ENCODE data around the gene PAPPA2. TPM values are rescaled to one million over a fixed set of nuclear protein-coding genes. Genes with fewer than 3 reads are reported as not detected.

PAPPA2 gene
- total RNA-seq, 4 donors from 2014 or later: under 0.01 to 3.1 (median 0.45) TPM

DNA sequence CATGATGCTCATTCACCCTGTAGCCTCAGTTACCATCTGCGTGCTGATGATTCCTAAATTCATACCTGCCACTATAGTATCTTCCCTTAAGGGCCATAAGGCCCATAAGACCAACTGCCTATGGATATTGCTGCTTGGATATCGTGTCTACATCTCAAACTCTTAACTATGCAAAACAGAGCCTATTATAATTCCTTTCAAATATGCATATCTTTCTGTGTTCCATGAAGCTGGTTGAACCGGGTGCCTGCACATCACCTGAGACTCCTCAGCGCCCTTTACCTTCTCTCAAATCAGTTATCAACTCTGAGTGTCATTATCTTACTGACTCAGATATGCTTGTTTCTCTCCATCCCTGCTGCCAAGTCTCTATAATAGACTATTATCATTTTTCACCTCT, 311.2 kb downstream of the PAPPA2 start:
- Histone ChIP-seq H3K4me1 (no peaks in the 10 kb centered on the region), H3K4me3 (no peak overlapping the region), H3K36me3 (no peaks in the 10 kb centered on the region), H3K27ac (replicated peaks in 1 of 4) (no peak overlapping the region), H3K27me3 (no peaks in the 10 kb centered on the region), H3K9me3 (no peaks in the 10 kb centered on the region)
- intact Hi-C loops (cut with DNase I): no loop called here
- TF ChIP-seq EP300 (IDR thresholded peaks at IDR 0.05): no peak
- no peak for TF ChIP-seq POLR2AphosphoS5 (IDR thresholded peaks at IDR 0.05)
- TF ChIP-seq, protein P1, sequence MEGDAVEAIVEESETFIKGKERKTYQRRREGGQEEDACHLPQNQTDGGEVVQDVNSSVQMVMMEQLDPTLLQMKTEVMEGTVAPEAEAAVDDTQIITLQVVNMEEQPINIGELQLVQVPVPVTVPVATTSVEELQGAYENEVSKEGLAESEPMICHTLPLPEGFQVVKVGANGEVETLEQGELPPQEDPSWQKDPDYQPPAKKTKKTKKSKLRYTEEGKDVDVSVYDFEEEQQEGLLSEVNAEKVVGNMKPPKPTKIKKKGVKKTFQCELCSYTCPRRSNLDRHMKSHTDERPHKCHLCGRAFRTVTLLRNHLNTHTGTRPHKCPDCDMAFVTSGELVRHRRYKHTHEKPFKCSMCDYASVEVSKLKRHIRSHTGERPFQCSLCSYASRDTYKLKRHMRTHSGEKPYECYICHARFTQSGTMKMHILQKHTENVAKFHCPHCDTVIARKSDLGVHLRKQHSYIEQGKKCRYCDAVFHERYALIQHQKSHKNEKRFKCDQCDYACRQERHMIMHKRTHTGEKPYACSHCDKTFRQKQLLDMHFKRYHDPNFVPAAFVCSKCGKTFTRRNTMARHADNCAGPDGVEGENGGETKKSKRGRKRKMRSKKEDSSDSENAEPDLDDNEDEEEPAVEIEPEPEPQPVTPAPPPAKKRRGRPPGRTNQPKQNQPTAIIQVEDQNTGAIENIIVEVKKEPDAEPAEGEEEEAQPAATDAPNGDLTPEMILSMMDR (IDR thresholded peaks at IDR 0.05): no peak
- no peak for TF ChIP-seq POLR2A (IDR thresholded peaks at IDR 0.05; ENCODE audit: low read depth)
- 81% methylated on average over 4 of the region's 4 CpGs for WGBS
- DNase-seq (ENCODE audit: extremely low spot score): no peak

DNA sequence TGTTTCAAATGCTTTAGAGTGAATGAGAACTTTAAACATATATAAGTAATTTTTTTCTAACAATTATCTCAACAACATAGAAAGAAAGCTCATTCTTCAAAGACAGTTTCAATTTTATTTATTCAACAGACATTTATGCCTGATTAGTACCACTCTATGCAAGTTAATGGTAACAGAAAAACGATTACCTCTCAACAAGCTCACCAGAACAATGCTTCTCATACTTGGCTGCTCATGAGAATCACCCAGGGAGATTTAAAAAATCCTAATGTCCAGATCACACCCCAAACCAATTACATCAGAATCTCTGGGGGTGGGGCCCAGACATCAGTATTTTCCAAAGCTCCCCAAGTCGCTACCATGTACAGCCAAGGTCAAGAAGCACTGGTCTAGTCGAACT, 312.4 kb downstream of the PAPPA2 start:
- intact Hi-C loops (cut with DNase I): no loop called here
- no peaks in the 10 kb centered on the region for H3K36me3 ChIP-seq
- H3K27ac ChIP-seq (replicated peaks in 1 of 4): no peak overlapping the region
- H3K27me3 ChIP-seq: no peaks in the 10 kb centered on the region
- H3K9me3 ChIP-seq: no peaks in the 10 kb centered on the region
- WGBS: 77% methylated on average over 3 of the region's 3 CpGs
- TF ChIP-seq, protein P1 (IDR thresholded peaks at IDR 0.05): no peak
- no peak for TF ChIP-seq EP300 (IDR thresholded peaks at IDR 0.05)
- no peak for TF ChIP-seq POLR2A (IDR thresholded peaks at IDR 0.05; ENCODE audit: low read depth)
- TF ChIP-seq POLR2AphosphoS5 (IDR thresholded peaks at IDR 0.05): no peak
- DNase-seq (ENCODE audit: extremely low spot score): no peak
- no peaks in the 10 kb centered on the region for H3K4me1 ChIP-seq
- no peak overlapping the region for H3K4me3 ChIP-seq

DNA sequence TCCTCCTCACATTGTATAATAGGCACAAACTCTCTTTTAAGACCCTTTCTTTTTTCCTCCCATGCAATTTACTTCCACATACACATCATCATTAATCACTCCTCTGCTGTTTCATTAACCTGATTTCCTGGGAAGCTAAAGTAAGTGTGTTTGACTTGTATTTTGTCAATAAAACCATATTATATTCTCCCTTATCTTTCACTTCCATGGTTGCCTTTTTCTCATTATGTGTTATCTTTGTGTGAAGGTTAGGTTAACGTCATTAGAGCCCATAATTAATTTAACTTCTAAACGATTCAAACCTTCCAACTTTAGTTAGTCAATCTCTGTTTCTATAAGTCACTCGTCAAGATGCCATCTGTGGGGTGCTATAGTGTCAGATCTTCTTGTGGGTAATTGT, 313.0 kb downstream of the PAPPA2 start:
- Histone ChIP-seq H3K4me1 (no peaks in the 10 kb centered on the region), H3K36me3 (no peaks in the 10 kb centered on the region), H3K9me3 (no peaks in the 10 kb centered on the region), H3K27me3 (no peaks in the 10 kb centered on the region), H3K27ac (replicated peaks in 1 of 4) (no peak overlapping the region), H3K4me3 (no peak overlapping the region)
- intact Hi-C loops (cut with DNase I): no loop called here
- 62% methylated on average over 3 of the region's 3 CpGs for WGBS
- no peak for DNase-seq (ENCODE audit: extremely low spot score)
- TF ChIP-seq, protein P1 (IDR thresholded peaks at IDR 0.05): no peak
- TF ChIP-seq EP300 (IDR thresholded peaks at IDR 0.05) (no peak), POLR2A (IDR thresholded peaks at IDR 0.05; ENCODE audit: low read depth) (no peak)

DNA sequence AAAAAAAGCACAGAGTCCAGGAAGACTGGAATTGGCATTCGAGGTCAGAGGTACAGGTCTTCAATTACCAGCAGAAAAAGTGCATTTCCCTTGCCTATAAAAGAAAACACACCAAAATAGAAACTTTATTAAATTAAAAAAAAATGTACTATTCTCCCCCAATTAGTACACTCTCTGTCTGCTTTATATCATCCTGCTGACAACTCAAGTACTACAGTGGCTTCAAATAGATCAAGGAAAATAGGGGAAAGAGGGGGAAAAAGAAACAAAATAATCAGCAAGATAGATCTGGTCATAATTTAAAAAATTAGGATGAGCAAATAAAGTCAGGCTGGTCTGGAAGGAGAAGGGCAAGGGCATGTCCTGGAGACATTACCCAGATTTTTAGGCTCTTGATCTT, 315.1 kb downstream of the PAPPA2 start:
- Histone ChIP-seq H3K4me3 (no peak overlapping the region), H3K27ac (replicated peaks in 1 of 4) (no peak overlapping the region), H3K36me3 (no peaks in the 10 kb centered on the region), H3K9me3 (no peaks in the 10 kb centered on the region), H3K4me1 (no peaks in the 10 kb centered on the region), H3K27me3 (no peaks in the 10 kb centered on the region)
- no peak for TF ChIP-seq EP300 (IDR thresholded peaks at IDR 0.05)
- TF ChIP-seq POLR2AphosphoS5 (IDR thresholded peaks at IDR 0.05): no peak
- TF ChIP-seq POLR2A (IDR thresholded peaks at IDR 0.05; ENCODE audit: low read depth): no peak
- TF ChIP-seq, protein P1 (IDR thresholded peaks at IDR 0.05): no peak
- intact Hi-C loops (cut with DNase I): no loop called here
- no peak for DNase-seq (ENCODE audit: extremely low spot score)
- WGBS: 77% methylated on average over 1 of the region's 1 CpG

DNA sequence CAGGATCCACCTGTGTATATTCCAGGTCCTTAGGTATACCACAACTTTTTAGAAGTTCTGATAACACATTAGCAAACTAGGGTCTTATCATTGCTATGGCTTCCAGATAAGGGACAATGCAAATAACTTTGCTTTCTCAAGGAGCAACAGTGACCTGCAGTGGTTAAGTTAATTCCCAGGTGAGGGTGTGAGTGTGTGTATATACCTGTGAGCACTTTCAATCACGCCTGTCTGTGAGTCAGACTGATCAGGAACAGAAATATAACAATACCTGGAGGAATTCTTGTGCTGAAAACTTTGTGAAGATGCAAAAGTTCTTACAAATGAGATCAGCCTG, 317.0 kb downstream of the PAPPA2 start:
- Histone ChIP-seq H3K27me3 (no peaks in the 10 kb centered on the region), H3K4me1 (no peaks in the 10 kb centered on the region), H3K27ac (replicated peaks in 1 of 4) (no peak overlapping the region), H3K4me3 (no peak overlapping the region), H3K9me3 (no peaks in the 10 kb centered on the region), H3K36me3 (no peaks in the 10 kb centered on the region)
- intact Hi-C loops (cut with DNase I): no loop called here
- no peak for DNase-seq (ENCODE audit: extremely low spot score)
- WGBS: 86% methylated on average over 1 of the region's 1 CpG
- TF ChIP-seq POLR2A (IDR thresholded peaks at IDR 0.05; ENCODE audit: low read depth) (no peak), EP300 (IDR thresholded peaks at IDR 0.05) (no peak), POLR2AphosphoS5 (IDR thresholded peaks at IDR 0.05) (no peak)
- TF ChIP-seq, protein P1 (IDR thresholded peaks at IDR 0.05): no peak

Measured in esophagus muscularis mucosa (tissue), 4 donors.